ENCODE results near the gene HOXC11. TPM values are rescaled to one million over a fixed set of nuclear protein-coding genes. Genes with fewer than 3 reads are reported as not detected.

Gene HOXC11
- total RNA-seq, 1 donor from 2014 or later = not detected

- H3K4me3 ChIP-seq = no peak overlapping the region
- no peak overlapping the region for H3K4me2 ChIP-seq
- no peak overlapping the region for H3K27ac Mint-ChIP-seq
- peaks cover 95% of the 10 kb centered on the region for H3K27me3 Mint-ChIP-seq (ENCODE audit: insufficient read depth, low read depth)
- H3K9ac ChIP-seq = no peak overlapping the region
- no peaks in the 10 kb centered on the region for H3K4me1 ChIP-seq
- H3K79me2 ChIP-seq (ENCODE audit: low read depth) = no peaks in the 10 kb centered on the region
- H2AFZ ChIP-seq (replicated peaks) = no peak overlapping the region
- H3F3A ChIP-seq (ENCODE audit: low read depth) = peaks cover 5% of the 10 kb centered on the region
- no peaks in the 10 kb centered on the region for H3K36me3 Mint-ChIP-seq
- no peak overlapping the region for H3K27ac ChIP-seq
- H4K20me1 ChIP-seq (ENCODE audit: low read depth) = peaks cover 67% of the 10 kb centered on the region
- H3K4me3 Mint-ChIP-seq = no peak overlapping the region
- DNase-seq (ENCODE audit: low spot score) = no peak
- TF ChIP-seq EZH2 (IDR thresholded peaks at IDR 0.05) (no peak), CTCF (IDR thresholded peaks at IDR 0.05) (no peak), EZH2phosphoT487 (IDR thresholded peaks at IDR 0.05) (no peak)
- peaks cover 100% of the 10 kb centered on the region for H3K27me3 ChIP-seq
- H3K9me3 ChIP-seq (ENCODE audit: low read depth) = no peaks in the 10 kb centered on the region
- no peaks in the 10 kb centered on the region for H3K36me3 ChIP-seq
- peaks cover 6% of the 10 kb centered on the region for H3K9me3 Mint-ChIP-seq
- H3K4me1 Mint-ChIP-seq = no peaks in the 10 kb centered on the region
These were observed 18.9 kb upstream of the HOXC11 start for GRCh38 chr12:53953831-53954693.

GRCh38 chr12:53954694-53955035 is 18.3 kb upstream of the HOXC11 start, which contains the start of gene HOXC12:
Gene HOXC12, plus strand, starts transcription at chr12:53954903. Its CDS starts 27 bp downstream, at chr12:53954930.
- Histone ChIP-seq H2AFZ (replicated peaks) (no peak within 1 kb of the TSS), H3K4me3 (no peak within 1 kb of the TSS), H3K36me3 (no peaks in the 10 kb centered on the region), H3K9ac (no peak within 1 kb of the TSS), H4K20me1 (ENCODE audit: low read depth) (peaks cover 69% of the 10 kb centered on the region), H3F3A (ENCODE audit: low read depth) (peaks cover 5% of the 10 kb centered on the region), H3K4me2 (no peak within 1 kb of the TSS), H3K79me2 (ENCODE audit: low read depth) (no peaks in the 10 kb centered on the region), H3K27me3 (peaks cover 100% of the 10 kb centered on the region), H3K4me1 (no peaks in the 10 kb centered on the region), H3K27ac (no peak within 1 kb of the TSS), H3K9me3 (ENCODE audit: low read depth) (no peaks in the 10 kb centered on the region)
- no peaks in the 10 kb centered on the region for H3K4me1 Mint-ChIP-seq
- peaks cover 95% of the 10 kb centered on the region for H3K27me3 Mint-ChIP-seq (ENCODE audit: insufficient read depth, low read depth)
- TF ChIP-seq CTCF (IDR thresholded peaks at IDR 0.05) = no peak
- TF ChIP-seq EZH2 (IDR thresholded peaks at IDR 0.05) = no peak
- no peak for TF ChIP-seq EZH2phosphoT487 (IDR thresholded peaks at IDR 0.05)
- H3K9me3 Mint-ChIP-seq = peaks cover 6% of the 10 kb centered on the region
- no peak for DNase-seq (ENCODE audit: low spot score)
- no peak within 1 kb of the TSS for H3K4me3 Mint-ChIP-seq
- no peaks in the 10 kb centered on the region for H3K36me3 Mint-ChIP-seq
- H3K27ac Mint-ChIP-seq = no peak within 1 kb of the TSS

- no peaks in the 10 kb centered on the region for H3K36me3 ChIP-seq
- H3K27me3 Mint-ChIP-seq (ENCODE audit: insufficient read depth, low read depth) = peaks cover 95% of the 10 kb centered on the region
- H3K9ac ChIP-seq = no peak overlapping the region
- H3K79me2 ChIP-seq (ENCODE audit: low read depth) = no peaks in the 10 kb centered on the region
- no peak for TF ChIP-seq CTCF (IDR thresholded peaks at IDR 0.05)
- TF ChIP-seq EZH2phosphoT487 (IDR thresholded peaks at IDR 0.05) = peak; percentile 94
- TF ChIP-seq EZH2 (IDR thresholded peaks at IDR 0.05) = peak; percentile 99
- no peaks in the 10 kb centered on the region for H3K36me3 Mint-ChIP-seq
- no peaks in the 10 kb centered on the region for H3K9me3 ChIP-seq (ENCODE audit: low read depth)
- H3K4me3 ChIP-seq = no peak overlapping the region
- H3K27ac ChIP-seq = no peak overlapping the region
- peaks cover 5% of the 10 kb centered on the region for H3F3A ChIP-seq (ENCODE audit: low read depth)
- H4K20me1 ChIP-seq (ENCODE audit: low read depth) = peaks cover 68% of the 10 kb centered on the region
- peaks cover 8% of the 10 kb centered on the region for H3K9me3 Mint-ChIP-seq
- H3K4me1 Mint-ChIP-seq = no peaks in the 10 kb centered on the region
- no peak overlapping the region for H2AFZ ChIP-seq (replicated peaks)
- H3K4me3 Mint-ChIP-seq = no peak overlapping the region
- no peak overlapping the region for H3K4me2 ChIP-seq
- H3K27ac Mint-ChIP-seq = no peak overlapping the region
- DNase-seq (ENCODE audit: low spot score) = peak; percentile 57
- peaks cover 100% of the 10 kb centered on the region for H3K27me3 ChIP-seq
- H3K4me1 ChIP-seq = no peaks in the 10 kb centered on the region
These were observed 17.7 kb upstream of the HOXC11 start for GRCh38 chr12:53955036-53955775.

Data from neural progenitor cell (in vitro differentiated cells).